CD4-positive, alpha-beta T cell treated with Interleukin-15 for 1 hour (primary cell): Measurements from ENCODE around the gene HBA2.
"Not testable (repeated sequence)": the region's sequence is repeated elsewhere in the genome, so short reads cannot be mapped to it uniquely, and the experiment has no call there.

Experiments
- DNase-seq: peaks from one replicate; pipeline ENCODE4 v3.0.0-alpha.2; 2020

The HBA2 gene

GRCh38 chr16:159136-159849 lies 13.4 kb upstream of the HBA2 start:
- DNase-seq = no peak

DNA sequence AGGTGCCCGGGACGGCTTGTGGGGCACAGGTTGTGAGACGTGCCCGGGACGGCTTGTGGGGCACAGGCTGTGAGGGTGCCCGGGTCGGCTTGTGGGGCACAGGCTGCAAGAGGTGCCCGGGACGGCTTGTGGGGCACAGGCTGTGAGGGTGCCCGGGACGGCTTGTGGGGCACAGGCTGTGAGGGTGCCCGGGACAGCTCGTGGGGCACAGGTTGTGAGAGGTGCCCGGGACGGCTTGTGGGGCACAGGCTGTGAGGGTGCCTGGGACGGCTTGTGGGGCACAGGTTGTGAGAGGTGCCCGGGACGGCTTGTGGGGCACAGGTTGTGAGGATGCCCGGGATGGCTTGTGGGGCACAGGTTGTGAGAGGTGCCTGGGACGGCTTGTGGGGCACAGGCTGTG lies 12.4 kb upstream of the HBA2 start:
- DNase-seq = not testable (repeated sequence)

- DNase-seq = no peak
These were observed 11.9 kb upstream of the HBA2 start for GRCh38 chr16:160691-161190.

GRCh38 chr16:162271-162991 lies 10.2 kb upstream of the HBA2 start:
- no peak for DNase-seq

DNA sequence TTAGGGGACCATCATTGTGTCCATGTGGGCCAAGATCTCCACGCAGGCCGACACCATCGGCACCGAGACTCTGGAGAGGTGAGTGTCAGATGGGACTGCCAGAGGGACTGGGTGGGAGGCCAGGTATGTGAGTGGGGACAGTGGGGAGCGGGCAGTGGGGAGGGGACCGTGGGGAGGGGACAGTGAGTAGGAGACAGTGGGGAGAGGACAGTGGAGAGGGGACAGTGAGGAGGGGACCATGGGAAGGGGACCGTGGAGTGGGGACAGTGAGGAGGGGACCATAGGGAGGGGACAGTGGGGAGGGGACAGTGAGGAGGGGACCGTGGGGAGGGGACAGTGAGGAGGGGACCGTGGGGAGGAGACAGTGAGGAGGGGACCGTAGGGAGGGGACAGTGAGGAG lies 9.5 kb upstream of the HBA2 start:
- not testable (repeated sequence) for DNase-seq

- DNase-seq = not testable (repeated sequence)
These were observed 9.0 kb upstream of the HBA2 start for GRCh38 chr16:163696-164095.

GRCh38 chr16:164134-164823 lies 8.4 kb upstream of the HBA2 start:
- not testable (repeated sequence) for DNase-seq

DNA sequence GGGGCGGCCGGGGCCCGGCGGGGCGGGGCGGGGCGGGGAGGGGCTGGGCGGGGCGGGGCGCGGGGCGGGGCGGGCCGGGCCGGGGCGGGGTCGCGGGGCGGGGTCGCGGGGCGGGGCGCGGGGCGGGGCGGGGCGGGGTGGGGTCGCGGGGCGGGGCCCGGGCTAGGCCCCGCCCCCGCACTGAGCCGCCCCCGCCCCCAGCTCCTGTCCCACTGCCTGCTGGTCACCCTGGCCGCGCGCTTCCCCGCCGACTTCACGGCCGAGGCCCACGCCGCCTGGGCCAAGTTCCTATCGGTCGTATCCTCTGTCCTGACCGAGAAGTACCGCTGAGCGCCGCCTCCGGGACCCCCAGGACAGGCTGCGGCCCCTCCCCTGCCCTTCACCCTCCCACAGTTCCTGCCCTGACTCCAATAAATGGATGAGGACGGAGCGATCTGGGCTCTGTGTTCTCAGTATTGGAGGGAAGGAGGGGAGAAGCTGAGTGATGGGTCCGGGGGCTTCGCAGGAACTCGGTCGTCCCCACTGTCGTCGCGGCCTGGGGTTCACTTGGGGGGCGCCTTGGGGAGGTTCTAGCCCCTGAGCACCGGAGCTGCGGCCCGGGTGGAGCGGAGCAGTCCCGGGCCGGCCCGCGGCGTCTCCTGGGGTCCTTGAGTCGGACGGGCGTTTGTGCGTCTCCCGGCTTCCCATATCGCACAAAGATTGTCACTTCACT lies 7.7 kb upstream of the HBA2 start:
- no peak for DNase-seq

GRCh38 chr16:165539-166374 lies 6.9 kb upstream of the HBA2 start, which contains the start of gene HBM:
Gene HBM (plus strand): TSS chr16:165978. CDS start chr16:165998, 20 bp downstream.
- DNase-seq = no peak

- DNase-seq = no peak
These were observed 6.1 kb upstream of the HBA2 start for GRCh38 chr16:166375-167121.

GRCh38 chr16:167122-167690 lies 5.5 kb upstream of the HBA2 start:
- no peak for DNase-seq

DNA sequence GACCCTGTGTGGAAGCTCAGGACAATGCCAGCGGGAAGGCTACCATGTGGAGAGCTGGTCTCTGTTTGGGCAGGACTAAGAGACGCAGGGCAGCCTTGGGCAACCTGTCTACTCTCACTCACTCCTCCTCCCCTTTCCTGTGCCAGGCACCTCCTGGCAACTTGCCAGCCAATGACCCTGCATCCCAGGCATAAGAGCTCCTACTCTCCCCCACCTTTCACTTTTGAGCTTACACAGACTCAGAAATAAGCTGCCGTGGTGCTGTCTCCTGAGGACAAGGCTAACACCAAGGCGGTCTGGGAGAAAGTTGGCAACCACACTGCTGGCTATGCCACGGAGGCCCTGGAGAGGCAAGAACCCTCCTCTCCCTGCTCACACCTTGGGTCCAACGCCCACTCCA lies 4.3 kb upstream of the HBA2 start:
- DNase-seq = no peak

GRCh38 chr16:169014-169413 lies 3.7 kb upstream of the HBA2 start:
- DNase-seq = no peak

DNA sequence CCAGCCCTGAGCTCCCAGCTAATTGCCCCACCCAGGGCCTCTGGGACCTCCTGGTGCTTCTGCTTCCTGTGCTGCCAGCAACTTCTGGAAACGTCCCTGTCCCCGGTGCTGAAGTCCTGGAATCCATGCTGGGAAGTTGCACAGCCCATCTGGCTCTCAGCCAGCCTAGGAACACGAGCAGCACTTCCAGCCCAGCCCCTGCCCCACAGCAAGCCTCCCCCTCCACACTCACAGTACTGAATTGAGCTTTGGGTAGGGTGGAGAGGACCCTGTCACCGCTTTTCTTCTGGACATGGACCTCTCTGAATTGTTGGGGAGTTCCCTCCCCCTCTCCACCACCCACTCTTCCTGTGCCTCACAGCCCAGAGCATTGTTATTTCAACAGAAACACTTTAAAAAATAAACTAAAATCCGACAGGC lies 2.6 kb upstream of the HBA2 start:
- not testable (repeated sequence) for DNase-seq

DNA sequence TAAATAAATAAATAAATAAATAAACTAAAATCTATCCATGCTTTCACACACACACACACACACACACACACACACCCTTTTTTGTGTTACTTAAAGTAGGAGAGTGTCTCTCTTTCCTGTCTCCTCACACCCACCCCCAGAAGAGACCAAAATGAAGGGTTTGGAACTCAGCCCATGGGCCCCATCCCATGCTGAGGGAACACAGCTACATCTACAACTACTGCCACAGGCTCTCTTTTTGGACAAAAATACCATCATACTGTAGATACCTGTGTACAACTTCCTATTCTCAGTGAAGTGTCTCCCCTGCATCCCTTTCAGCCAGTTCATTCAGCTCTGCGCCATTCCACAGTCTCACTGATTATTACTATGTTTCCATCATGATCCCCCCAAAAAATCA lies 1.9 kb upstream of the HBA2 start:
- no peak for DNase-seq

DNA sequence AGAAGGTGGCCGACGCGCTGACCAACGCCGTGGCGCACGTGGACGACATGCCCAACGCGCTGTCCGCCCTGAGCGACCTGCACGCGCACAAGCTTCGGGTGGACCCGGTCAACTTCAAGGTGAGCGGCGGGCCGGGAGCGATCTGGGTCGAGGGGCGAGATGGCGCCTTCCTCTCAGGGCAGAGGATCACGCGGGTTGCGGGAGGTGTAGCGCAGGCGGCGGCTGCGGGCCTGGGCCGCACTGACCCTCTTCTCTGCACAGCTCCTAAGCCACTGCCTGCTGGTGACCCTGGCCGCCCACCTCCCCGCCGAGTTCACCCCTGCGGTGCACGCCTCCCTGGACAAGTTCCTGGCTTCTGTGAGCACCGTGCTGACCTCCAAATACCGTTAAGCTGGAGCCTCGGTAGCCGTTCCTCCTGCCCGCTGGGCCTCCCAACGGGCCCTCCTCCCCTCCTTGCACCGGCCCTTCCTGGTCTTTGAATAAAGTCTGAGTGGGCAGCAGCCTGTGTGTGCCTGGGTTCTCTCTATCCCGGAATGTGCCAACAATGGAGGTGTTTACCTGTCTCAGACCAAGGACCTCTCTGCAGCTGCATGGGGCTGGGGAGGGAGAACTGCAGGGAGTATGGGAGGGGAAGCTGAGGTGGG lies 657 bp downstream of the HBA2 start:
- not testable (repeated sequence) for DNase-seq

- DNase-seq = not testable (repeated sequence)
These were observed 1.5 kb downstream of the HBA2 start for GRCh38 chr16:173928-174769.

GRCh38 chr16:175011-175949 lies 2.6 kb downstream of the HBA2 start:
- DNase-seq = no peak
